Ramos (cell line): ENCODE data around the gene GRID1.
"Not testable (repeated sequence)": the region's sequence is repeated elsewhere in the genome, so short reads cannot be mapped to it uniquely, and the experiment has no call there.

Source experiments
- in situ Hi-C: fragments of 300-500 bp; cut with MboI; formaldehyde crosslinking; loops from one replicate; pipeline ENCODE4 v1.14.3; 2022; ENCODE audit warnings: low sequenced_read_pairs; ENCODE audit not compliant: unreplicated experiment

The GRID1 gene

GRCh38 chr10:86082556-86082955 is 284.0 kb downstream of the GRID1 start:
- in situ Hi-C loops: no loop called here

DNA sequence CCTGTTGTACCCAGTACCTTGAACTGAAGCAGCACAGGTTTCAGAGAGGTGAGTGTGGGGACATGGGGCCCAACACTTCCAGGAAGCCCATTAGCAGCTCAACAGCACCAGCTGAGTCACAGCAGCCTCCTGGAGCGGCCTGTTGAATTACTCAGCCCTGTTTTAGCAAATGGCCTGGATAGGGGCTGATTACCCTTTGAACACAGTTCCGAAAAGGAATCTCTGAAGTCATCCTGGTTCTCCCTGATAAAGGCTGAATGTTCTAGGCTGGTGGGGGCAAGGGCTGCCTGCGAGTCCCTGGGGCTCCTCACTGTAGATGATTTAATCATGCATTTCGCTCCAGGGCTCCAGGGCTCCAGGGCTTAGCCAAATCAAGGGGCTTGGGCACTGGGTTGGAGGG is 287.5 kb downstream of the GRID1 start:
- in situ Hi-C loops: no loop called here

GRCh38 chr10:86078639-86079035 is 288.0 kb downstream of the GRID1 start:
- in situ Hi-C loops: no loop called here

DNA sequence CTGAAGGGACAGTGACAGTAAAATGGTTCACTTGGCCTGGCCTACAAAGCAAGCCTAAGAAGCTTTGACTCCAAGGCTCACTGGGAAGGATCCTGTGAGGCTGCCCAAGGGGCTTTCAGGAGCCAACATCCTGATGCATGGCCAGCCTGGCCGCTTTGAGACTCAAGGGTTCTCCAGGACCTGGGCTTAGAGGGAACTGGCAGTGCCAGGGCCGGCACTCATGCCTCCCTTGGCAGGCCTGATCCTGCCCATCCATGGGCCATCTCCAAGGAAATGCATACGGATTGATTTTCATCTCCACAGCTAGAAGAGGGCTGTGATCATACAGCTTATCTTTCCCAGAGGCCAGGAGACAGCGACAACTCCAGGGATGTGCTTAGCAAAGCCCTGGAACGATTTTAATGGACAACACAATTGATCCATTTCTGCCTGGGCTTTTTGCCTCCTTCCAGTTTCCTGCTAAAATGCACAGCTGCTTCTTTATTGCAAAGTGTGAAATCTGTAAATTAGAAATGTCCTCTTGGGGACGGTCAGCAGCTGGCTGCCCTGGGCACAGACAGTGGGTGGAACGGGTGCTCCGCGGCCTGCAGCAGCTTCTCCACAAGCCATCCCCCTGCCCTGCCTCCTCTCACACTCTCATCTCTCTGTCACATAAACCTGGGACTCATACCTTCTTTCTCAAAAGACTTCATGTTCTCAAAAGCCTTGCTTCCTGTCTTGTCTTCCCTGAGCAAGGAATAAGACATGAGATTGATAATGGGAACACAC is 288.5 kb downstream of the GRID1 start:
- in situ Hi-C loops: no loop called here

GRCh38 chr10:86077271-86077670 is 289.3 kb downstream of the GRID1 start:
- in situ Hi-C loops: no loop called here

DNA sequence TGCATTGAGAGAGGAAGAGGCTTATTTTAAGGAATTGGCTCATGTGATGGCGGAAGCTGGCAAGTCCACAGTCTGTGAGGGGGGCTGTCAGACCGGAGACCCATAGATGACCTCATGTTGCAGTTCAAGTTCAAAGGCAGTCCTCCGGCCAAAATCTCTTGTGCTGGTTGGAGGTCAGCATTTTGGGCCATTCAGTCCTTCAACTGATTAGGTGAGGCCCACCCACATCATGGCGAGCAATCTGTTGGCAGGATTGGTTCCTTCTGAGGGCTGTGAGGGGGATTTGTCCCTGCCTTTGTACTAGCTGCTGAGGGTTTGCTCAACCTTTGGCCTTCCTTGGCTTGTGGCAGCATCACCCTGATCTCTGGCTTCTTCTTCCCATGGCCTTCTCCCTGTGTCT is 290.1 kb downstream of the GRID1 start:
- in situ Hi-C loops: not testable (repeated sequence)

- in situ Hi-C loops: no loop called here
Observed at GRCh38 chr10:86075512-86075911, 291.1 kb downstream of the GRID1 start.

GRCh38 chr10:86074294-86074693 is 292.3 kb downstream of the GRID1 start:
- in situ Hi-C loops: no loop called here

- in situ Hi-C loops: no loop called here
Observed at GRCh38 chr10:86073199-86073977, 293.2 kb downstream of the GRID1 start.

DNA sequence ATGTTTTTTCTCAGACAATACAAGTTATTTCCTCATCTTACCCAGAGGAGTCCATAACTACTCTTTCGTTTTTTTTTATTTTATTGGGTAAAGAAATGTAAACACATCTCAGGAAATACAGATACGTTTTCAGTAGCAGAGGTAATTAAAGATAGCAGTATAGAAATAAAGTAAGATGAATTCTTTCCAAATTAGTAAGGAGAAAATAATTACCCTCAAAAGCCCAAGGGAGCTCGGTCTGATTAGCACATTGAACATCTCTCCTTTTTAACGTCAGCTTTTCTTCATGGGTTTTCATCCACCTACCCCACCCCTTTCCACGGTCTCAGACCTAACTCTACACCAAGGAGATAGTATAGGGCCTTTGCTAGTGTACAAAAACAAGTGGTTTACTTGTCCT is 294.2 kb downstream of the GRID1 start:
- in situ Hi-C loops: no loop called here

GRCh38 chr10:86071758-86072157 is 294.8 kb downstream of the GRID1 start:
- in situ Hi-C loops: no loop called here

- in situ Hi-C loops: no loop called here
Observed at GRCh38 chr10:86071145-86071544, 295.4 kb downstream of the GRID1 start.

- in situ Hi-C loops: no loop called here
Observed at GRCh38 chr10:86070278-86070677, 296.3 kb downstream of the GRID1 start.

- in situ Hi-C loops: no loop called here
Observed at GRCh38 chr10:86068231-86069054, 298.2 kb downstream of the GRID1 start.

DNA sequence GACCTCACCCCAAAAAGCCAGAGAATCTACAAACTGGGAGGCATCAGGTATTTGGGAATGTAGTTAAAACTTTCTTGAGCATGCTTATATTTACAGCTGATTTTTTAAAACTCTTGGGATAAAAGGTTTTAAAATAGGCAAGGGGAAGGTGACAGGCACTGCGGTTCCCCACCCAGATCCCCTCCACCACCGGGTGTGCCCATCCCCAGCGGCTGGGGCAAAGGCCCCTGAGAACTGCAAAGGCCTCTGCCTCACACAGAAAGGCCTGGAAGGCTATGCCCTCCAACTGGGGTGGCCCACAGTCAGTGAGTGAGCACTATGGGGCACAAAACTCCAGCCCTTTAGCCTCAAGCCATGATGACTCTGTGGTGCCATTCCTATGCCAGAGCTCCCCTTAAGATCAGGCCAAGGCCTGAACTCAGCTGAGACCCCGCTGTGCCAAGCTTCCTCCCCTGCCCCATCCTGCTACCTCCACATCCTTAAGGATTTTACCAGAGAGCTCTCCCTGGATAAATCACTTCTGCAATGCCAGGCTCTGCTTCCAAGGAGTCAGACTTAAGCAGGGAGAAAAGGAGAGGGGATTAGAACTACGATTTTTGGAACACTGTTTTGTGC is 299.1 kb downstream of the GRID1 start:
- in situ Hi-C loops: no loop called here

DNA sequence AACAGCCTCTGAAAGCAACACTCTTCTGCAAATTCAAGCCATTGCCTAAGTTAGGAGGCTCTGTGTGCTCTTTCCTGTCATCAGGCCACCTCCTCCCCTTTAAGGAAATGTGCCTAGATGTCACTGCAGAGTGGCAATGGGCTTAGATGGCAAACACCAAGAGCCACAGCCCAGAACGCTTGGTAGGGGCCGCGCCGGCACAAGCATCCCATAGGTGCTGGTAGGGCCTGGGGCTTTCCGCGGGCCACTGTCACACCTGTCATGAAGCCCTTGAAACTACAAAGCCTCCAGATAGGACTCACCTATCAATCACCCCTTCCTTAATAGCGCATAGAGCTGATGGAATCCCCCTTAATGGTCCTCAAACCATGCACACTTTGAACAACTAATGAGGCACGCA is 299.9 kb downstream of the GRID1 start:
- in situ Hi-C loops: no loop called here

GRCh38 chr10:86065711-86066251 is 300.8 kb downstream of the GRID1 start:
- in situ Hi-C loops: no loop called here

GRCh38 chr10:86064931-86065662 is 301.5 kb downstream of the GRID1 start:
- in situ Hi-C loops: no loop called here

DNA sequence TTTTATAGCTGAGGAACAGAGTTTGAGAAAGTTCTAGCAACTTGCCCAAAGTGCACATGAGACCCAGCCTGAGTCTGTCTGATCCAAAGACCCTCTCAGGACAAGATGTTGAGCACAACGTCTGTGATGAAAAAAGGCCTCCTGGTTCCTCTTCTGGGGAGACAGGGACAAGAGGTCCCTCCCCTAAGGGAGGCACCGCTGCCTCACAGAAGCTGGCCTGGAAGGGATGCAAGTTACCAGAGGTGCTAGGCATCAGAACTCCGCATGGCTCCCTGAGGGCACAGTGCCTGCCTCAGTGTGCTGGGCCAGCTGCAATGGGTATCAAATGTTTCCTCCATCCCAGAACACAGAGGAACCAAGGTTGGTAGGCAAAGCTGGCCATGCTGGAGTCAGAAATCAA is 302.4 kb downstream of the GRID1 start:
- in situ Hi-C loops: no loop called here

DNA sequence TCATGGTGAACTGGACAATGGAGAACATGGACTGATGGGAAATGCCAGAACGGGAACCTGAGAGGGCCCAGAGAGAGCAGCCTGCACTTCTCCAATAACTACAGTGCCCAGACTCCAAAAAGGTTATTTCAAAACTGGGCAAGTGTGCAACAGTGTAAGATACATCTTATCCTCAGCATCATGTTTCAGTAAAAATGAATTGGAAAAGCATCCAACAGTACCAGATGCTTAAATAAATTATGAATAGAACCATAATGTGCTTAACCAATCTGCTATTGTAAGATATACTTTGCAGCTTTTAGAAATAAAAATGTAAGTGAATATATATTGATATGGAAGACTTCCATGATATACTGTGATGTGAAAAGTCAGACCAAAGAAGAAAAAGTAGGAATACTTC is 303.3 kb downstream of the GRID1 start:
- in situ Hi-C loops: no loop called here
